K562 (cell line): ENCODE data around the gene CITED2. TPM values are rescaled to one million over a fixed set of nuclear protein-coding genes. Genes with fewer than 3 reads are reported as not detected.
A peak's percentile ranks its signal among the peaks of the same experiment; 100 is the strongest.

ENCODE experiments used
- BMI1 ChIP-seq: fragments of 150-350 bp; IDR thresholded peaks from 2 replicates; pipeline ENCODE4 v1.6.1; 2014; ENCODE audit warnings: low read length
- C11orf30 ChIP-seq: fragments of 450-650 bp; IDR thresholded peaks from 2 replicates; pipeline ENCODE4 v1.6.1; 2016; ENCODE audit warnings: low read depth, mild to moderate bottlenecking
- CHD2 ChIP-seq: IDR thresholded peaks from 2 replicates; pipeline ENCODE4 v1.6.1; 2011; ENCODE audit warnings: low read depth, low read length
- CREB3 ChIP-seq: fragments of 450-650 bp; conservative IDR thresholded peaks from 2 replicates; pipeline ENCODE4 v1.6.1; 2016; ENCODE audit warnings: missing genetic modification characterization, low read depth, mild to moderate bottlenecking, missing compliant biosample characterization, moderate library complexity
- EHMT2 ChIP-seq: fragments of 450-650 bp; IDR thresholded peaks from 2 replicates; pipeline ENCODE4 v1.6.1; 2018; ENCODE audit warnings: antibody characterized with exemption
- HEY1 ChIP-seq: fragments of 250-450 bp; sonication (Bioruptor Pico); IDR thresholded peaks from 2 replicates; pipeline ENCODE4 v1.5.0; 2020; ENCODE audit warnings: mild to moderate bottlenecking, moderate library complexity, borderline replicate concordance
- ILF3 ChIP-seq: fragments of 450-650 bp; IDR thresholded peaks from 2 replicates; pipeline ENCODE4 v1.6.1; 2018; ENCODE audit warnings: antibody characterized with exemption, mild to moderate bottlenecking, moderate library complexity, borderline replicate concordance
- PTBP1 ChIP-seq: fragments of 200-400 bp; formaldehyde crosslinking; IDR thresholded peaks from 2 replicates; pipeline ENCODE4 v1.6.1; 2017; ENCODE audit warnings: low read depth, low read length
- SMARCE1 ChIP-seq: fragments of 450-650 bp; IDR thresholded peaks from 2 replicates; pipeline ENCODE4 v1.7.1; 2016; ENCODE audit warnings: mild to moderate bottlenecking
- TAF1 ChIP-seq: IDR thresholded peaks from 2 replicates; pipeline ENCODE4 v1.6.1; 2011; ENCODE audit warnings: mild to moderate bottlenecking, low read length, moderate library complexity; ENCODE audit not compliant: insufficient read depth, control insufficient read depth, severe bottlenecking; ENCODE audit errors: extremely low read depth
- TAF7 ChIP-seq: fragments of 450-650 bp; IDR thresholded peaks from 2 replicates; pipeline ENCODE4 v1.6.1; 2016; ENCODE audit warnings: missing genetic modification characterization, missing compliant biosample characterization
- ZFP30 ChIP-seq: fragments of 250-450 bp; sonication (Bioruptor Pico); IDR thresholded peaks from 2 replicates; pipeline ENCODE4 v1.8.0; 2022; ENCODE audit warnings: moderate library complexity, mild to moderate bottlenecking, inconsistent platforms, borderline replicate concordance
- polyA plus RNA-seq, 8 experiments: library from polyadenylated mRNA; depleted of rRNA in 4 of 8; stranded (reverse) in 5 of 8; unstranded in 3 of 8; fragments of >200 nt; fragmentation: Nextera tagmentation in 2 of 8; fragmentation: Illumina TruSeq in 1 of 8; extraction: Ambion mirVana in 2 of 8; extraction: Trizol in 1 of 8; gene quantifications; 2 replicates each; pipeline versions ENCODE4 v1.2.1 to v1.2.3, GENCODE V29; 2011 to 2014; ENCODE audit warnings: inconsistent platforms in 1 of 8, missing spikeins in 1 of 8
- total RNA-seq, 7 experiments: library from RNA; depleted of rRNA in 6 of 7; stranded (reverse); fragments of >200 nt in 6 of 7; fragmentation: Illumina TruSeq in 2 of 7; extraction: Trizol in 2 of 7; gene quantifications; 2 replicates each; pipeline versions ENCODE4 v1.2.1 to v1.2.3, GENCODE V29; 2011 to 2021; ENCODE audit warnings: low replicate concordance in 1 of 7
- TF ChIP-seq, protein P1 (sequence below): fragments of 250-450 bp; sonication (Bioruptor Pico); IDR thresholded peaks from 2 replicates; pipeline ENCODE4 v1.4.0; 2020
- TF ChIP-seq, protein P2 (sequence below): fragments of 450-650 bp; IDR thresholded peaks from 2 replicates; pipeline ENCODE4 v1.6.1; 2018; ENCODE audit not compliant: partially characterized antibody

The CITED2 gene
- total and polyA plus RNA-seq, 9 of the 15 experiments (the other 6 are each of a cell fraction or from before 2014, with no cell fraction given), result 0.21 to 86.1 (median 17.5) TPM

DNA sequence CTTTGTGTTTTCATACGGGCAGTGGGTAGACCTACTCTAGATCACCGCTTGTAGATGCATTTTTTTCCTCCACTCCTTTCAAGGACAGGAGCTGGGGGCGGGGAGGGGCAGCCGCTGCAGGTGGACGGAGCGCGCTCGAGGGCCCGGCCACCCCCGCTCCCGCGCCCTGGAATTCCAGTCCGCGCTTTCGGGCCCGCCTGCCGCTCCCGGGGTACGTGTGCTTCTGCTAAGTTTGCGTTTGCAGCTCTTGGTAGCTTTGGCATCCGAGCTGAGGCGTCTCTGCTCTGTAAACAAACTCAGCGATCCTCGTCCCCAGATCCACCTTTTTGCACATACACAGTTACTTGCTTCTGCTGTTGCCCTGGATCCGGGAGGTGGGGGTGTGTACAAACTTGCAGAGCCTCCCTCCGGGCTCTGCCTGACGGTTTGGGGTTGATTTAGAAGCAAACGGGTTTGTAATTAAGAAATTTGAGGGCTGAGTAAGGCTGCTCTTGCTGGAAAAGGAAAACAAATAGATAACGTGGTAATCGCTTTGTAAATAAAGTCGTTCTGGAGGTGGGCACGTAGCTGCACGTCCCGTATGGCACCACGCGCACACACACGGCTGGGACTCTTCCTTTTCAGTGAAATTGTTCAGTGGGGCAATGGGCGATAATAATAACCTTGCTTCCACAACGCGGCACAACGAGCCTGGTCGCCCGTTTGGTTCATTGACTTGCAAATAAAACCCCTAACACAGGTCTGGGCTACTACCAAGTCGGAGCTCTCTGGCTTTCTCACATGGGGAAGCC is 973 bp upstream of the CITED2 start (continued):
- TF ChIP-seq ZFP30 (CRISPR knock-in tag) (no peak), ILF3 (no peak), TAF7 (tag) (no peak), BMI1 (no peak), SMARCE1 (0 out of 2 replicates have a peak, but pooled peaks have one; percentile 13), EHMT2 (no peak), PTBP1 (no peak), C11orf30 (peak; percentile 29; the same call in 1 of the 2 replicates), TAF1 (peak; percentile 90), HEY1 (CRISPR knock-in tag) (no peak), CREB3 (tag) (no peak), CHD2 (peak; percentile 46; the same call in 1 of the 2 replicates)
- TF ChIP-seq, protein P1, sequence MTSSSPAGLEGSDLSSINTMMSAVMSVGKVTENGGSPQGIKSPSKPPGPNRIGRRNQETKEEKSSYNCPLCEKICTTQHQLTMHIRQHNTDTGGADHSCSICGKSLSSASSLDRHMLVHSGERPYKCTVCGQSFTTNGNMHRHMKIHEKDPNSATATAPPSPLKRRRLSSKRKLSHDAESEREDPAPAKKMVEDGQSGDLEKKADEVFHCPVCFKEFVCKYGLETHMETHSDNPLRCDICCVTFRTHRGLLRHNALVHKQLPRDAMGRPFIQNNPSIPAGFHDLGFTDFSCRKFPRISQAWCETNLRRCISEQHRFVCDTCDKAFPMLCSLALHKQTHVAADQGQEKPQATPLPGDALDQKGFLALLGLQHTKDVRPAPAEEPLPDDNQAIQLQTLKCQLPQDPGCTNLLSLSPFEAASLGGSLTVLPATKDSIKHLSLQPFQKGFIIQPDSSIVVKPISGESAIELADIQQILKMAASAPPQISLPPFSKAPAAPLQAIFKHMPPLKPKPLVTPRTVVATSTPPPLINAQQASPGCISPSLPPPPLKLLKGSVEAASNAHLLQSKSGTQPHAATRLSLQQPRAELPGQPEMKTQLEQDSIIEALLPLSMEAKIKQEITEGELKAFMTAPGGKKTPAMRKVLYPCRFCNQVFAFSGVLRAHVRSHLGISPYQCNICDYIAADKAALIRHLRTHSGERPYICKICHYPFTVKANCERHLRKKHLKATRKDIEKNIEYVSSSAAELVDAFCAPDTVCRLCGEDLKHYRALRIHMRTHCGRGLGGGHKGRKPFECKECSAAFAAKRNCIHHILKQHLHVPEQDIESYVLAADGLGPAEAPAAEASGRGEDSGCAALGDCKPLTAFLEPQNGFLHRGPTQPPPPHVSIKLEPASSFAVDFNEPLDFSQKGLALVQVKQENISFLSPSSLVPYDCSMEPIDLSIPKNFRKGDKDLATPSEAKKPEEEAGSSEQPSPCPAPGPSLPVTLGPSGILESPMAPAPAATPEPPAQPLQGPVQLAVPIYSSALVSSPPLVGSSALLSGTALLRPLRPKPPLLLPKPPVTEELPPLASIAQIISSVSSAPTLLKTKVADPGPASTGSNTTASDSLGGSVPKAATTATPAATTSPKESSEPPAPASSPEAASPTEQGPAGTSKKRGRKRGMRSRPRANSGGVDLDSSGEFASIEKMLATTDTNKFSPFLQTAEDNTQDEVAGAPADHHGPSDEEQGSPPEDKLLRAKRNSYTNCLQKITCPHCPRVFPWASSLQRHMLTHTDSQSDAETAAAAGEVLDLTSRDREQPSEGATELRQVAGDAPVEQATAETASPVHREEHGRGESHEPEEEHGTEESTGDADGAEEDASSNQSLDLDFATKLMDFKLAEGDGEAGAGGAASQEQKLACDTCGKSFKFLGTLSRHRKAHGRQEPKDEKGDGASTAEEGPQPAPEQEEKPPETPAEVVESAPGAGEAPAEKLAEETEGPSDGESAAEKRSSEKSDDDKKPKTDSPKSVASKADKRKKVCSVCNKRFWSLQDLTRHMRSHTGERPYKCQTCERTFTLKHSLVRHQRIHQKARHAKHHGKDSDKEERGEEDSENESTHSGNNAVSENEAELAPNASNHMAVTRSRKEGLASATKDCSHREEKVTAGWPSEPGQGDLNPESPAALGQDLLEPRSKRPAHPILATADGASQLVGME (CRISPR knock-in tag), result no peak
- TF ChIP-seq, protein P2, sequence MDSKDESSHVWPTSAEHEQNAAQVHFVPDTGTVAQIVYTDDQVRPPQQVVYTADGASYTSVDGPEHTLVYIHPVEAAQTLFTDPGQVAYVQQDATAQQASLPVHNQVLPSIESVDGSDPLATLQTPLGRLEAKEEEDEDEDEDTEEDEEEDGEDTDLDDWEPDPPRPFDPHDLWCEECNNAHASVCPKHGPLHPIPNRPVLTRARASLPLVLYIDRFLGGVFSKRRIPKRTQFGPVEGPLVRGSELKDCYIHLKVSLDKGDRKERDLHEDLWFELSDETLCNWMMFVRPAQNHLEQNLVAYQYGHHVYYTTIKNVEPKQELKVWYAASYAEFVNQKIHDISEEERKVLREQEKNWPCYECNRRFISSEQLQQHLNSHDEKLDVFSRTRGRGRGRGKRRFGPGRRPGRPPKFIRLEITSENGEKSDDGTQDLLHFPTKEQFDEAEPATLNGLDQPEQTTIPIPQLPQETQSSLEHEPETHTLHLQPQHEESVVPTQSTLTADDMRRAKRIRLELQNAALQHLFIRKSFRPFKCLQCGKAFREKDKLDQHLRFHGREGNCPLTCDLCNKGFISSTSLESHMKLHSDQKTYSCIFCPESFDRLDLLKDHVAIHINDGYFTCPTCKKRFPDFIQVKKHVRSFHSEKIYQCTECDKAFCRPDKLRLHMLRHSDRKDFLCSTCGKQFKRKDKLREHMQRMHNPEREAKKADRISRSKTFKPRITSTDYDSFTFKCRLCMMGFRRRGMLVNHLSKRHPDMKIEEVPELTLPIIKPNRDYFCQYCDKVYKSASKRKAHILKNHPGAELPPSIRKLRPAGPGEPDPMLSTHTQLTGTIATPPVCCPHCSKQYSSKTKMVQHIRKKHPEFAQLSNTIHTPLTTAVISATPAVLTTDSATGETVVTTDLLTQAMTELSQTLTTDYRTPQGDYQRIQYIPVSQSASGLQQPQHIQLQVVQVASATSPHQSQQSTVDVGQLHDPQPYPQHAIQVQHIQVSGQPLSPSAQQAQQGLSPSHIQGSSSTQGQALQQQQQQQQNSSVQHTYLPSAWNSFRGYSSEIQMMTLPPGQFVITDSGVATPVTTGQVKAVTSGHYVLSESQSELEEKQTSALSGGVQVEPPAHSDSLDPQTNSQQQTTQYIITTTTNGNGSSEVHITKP, result no peak
